ENCODE results near the gene MAPK12. TPM values are rescaled to one million over a fixed set of nuclear protein-coding genes. Genes with fewer than 3 reads are reported as not detected.

Gene MAPK12
- total and polyA plus RNA-seq, 2 experiments from 2014 or later = 20.7 to 28.7 TPM

DNA sequence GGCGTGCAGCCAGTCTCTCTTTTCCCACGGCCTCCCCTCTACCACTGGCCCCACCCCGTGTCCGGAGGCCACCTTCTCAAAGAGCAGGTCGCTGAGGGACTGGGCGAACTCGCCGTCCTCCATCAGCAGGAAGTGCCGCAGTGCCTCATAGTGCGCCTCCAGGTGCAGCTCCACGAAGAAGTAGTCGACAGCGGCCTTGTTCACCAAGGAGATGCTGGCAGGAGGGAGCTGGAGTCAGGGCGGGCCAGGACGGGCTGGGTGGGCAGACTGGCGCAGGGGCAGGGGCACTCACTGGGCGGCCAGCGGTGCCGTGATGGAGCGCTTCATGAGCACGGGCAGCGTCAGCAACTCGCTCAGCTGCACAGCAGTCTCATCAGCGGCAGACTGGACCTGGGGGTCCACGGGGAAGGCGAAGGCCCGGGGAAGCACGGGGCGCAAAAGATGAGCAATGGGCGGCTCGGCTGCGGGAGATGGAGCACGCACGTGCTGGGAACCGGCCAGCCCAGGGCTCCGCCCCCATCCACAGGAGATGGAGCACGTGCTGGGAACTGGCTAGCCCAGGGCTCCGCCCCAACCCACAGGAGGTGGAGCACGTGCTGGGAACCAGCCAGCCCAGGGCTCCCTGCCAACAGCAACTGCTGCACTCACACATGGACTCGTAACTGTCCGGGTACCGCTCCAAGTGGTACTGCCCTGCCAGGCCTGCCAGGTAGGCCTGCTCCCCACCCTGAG, 42.3 kb downstream of the MAPK12 start:
- Histone ChIP-seq H3K4me2 (ENCODE audit: unreplicated experiment) (no peak overlapping the region), H3K9me2 (ENCODE audit: insufficient read depth) (no peaks in the 10 kb centered on the region), H3K27me3 (replicated peaks; ENCODE audit: insufficient read depth) (no peaks in the 10 kb centered on the region), H2AFZ (no peak overlapping the region), H3K9ac (no peak overlapping the region), H3K27ac (no peak overlapping the region), H3K4me3 (no peak overlapping the region), H3K4me1 (ENCODE audit: insufficient read depth) (no peaks in the 10 kb centered on the region), H4K20me1 (ENCODE audit: insufficient read depth) (no peaks in the 10 kb centered on the region), H3K36me3 (ENCODE audit: low read depth) (no peaks in the 10 kb centered on the region), H3F3A (ENCODE audit: insufficient read depth) (no peaks in the 10 kb centered on the region), H3K9me3 (ENCODE audit: low read depth) (no peaks in the 10 kb centered on the region), H3K79me2 (ENCODE audit: insufficient read depth) (peaks cover 12% of the 10 kb centered on the region)
- TF ChIP-seq EZH2 (IDR thresholded peaks at IDR 0.05; ENCODE audit: insufficient read depth, poor library complexity, severe bottlenecking) (no peak), EZH2phosphoT487 (IDR thresholded peaks at IDR 0.05; ENCODE audit: insufficient read depth, low read depth) (no peak)
- in situ Hi-C loops (cut with MboI) = no loop called here
- 78 to 84% methylated on average over 31 to 40 of the region's 42 CpGs for WGBS, 2 experiments (ENCODE audit: low coverage in 1 of 2, low lambda C conversion rate in 2 of 2, missing lambda C conversion rate in 2 of 2)
- DNase-seq = peak; percentile 68

DNA sequence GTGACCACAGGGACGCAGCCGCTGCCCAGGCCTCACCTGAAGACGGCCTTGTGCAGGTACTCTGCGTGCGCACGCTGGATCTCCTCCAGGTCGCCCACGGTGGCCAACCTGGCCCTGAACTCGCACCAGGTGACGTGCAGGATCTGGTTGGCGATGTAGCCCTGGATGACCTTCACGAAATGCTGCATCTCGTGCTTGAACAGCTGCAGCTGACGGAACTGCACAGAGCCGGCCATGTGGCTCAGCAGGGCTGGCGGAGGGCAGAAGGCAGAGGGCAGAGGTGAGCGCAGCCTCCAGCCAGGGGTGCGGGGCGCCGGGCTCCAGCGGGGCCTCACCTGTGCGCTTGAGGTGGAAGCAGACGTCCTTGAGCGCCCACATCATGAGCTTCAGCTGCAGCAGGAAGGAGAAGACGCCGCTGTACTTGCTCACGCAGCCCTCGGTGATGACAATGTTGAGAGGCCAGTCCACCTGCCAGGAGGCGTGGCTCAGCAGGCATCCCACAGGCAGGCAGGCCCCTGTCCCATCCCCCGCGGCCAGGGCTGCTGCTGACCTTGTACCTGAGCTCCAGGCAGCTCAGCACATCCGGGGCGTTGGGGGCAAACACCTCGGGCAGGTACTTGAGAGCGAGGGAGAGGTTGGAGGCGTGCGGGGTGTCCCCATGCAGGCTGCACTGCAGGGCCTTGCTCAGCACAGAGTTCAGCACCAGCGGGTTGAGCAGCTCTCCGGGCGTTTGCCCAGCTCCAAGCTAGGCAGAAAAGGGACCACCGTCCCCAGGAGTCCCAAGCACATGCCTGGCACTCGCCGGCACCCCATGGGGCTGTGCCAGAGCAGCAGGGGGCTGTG, 43.1 kb downstream of the MAPK12 start:
- in situ Hi-C loops (cut with MboI) = no loop called here
- DNase-seq = no peak
- H3K36me3 ChIP-seq (ENCODE audit: low read depth) = no peaks in the 10 kb centered on the region
- no peaks in the 10 kb centered on the region for H4K20me1 ChIP-seq (ENCODE audit: insufficient read depth)
- no peak overlapping the region for H3K27ac ChIP-seq
- H3K27me3 ChIP-seq (replicated peaks; ENCODE audit: insufficient read depth) = no peaks in the 10 kb centered on the region
- no peak overlapping the region for H3K9ac ChIP-seq
- no peaks in the 10 kb centered on the region for H3K9me3 ChIP-seq (ENCODE audit: low read depth)
- TF ChIP-seq EZH2phosphoT487 (IDR thresholded peaks at IDR 0.05; ENCODE audit: insufficient read depth, low read depth) (no peak), EZH2 (IDR thresholded peaks at IDR 0.05; ENCODE audit: insufficient read depth, poor library complexity, severe bottlenecking) (no peak)
- H2AFZ ChIP-seq = no peak overlapping the region
- no peaks in the 10 kb centered on the region for H3F3A ChIP-seq (ENCODE audit: insufficient read depth)
- no peak overlapping the region for H3K4me3 ChIP-seq
- WGBS, 2 experiments (ENCODE audit: low coverage in 1 of 2, low lambda C conversion rate in 2 of 2, missing lambda C conversion rate in 2 of 2) = 90 to 93% methylated on average over 29 to 43 of the region's 43 CpGs
- H3K9me2 ChIP-seq (ENCODE audit: insufficient read depth) = no peaks in the 10 kb centered on the region
- no peak overlapping the region for H3K4me2 ChIP-seq (ENCODE audit: unreplicated experiment)
- H3K4me1 ChIP-seq (ENCODE audit: insufficient read depth) = no peaks in the 10 kb centered on the region
- peaks cover 20% of the 10 kb centered on the region for H3K79me2 ChIP-seq (ENCODE audit: insufficient read depth)

DNA sequence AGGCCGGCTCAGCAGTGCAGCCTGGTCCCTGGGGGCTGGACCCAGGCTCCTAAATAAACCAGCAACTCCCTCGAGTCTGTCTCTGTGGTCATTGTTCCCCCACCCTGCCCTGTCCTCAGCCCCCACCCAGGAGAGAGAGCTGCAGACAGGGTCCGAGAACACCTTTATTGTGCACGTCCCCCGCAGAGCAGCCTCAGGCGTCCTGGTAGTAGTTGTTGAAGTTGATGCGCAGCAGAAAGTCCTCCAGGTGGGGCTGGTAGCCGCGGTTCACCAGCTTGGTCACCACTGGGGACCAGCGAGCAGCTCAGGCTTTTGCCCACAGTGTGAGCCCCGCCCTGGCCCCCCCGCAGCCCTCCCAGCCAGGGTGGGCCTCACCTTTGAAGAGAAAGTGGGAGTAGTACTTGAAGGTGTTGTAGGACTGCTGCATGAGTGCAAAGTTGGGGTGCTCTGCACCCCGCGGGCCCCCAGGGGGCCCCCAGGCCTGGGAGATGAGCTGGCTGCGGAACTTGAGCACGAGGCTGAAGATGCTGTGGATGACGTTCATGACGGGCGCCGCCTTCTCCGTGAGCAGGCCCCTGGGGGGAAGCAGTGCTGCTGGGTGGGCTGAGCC, 43.8 kb downstream of the MAPK12 start:
- in situ Hi-C loops (cut with MboI) = no loop called here
- H3K4me1 ChIP-seq (ENCODE audit: insufficient read depth) = no peaks in the 10 kb centered on the region
- no peak overlapping the region for H3K4me3 ChIP-seq
- no peak for TF ChIP-seq EZH2 (IDR thresholded peaks at IDR 0.05; ENCODE audit: insufficient read depth, poor library complexity, severe bottlenecking)
- no peak for TF ChIP-seq EZH2phosphoT487 (IDR thresholded peaks at IDR 0.05; ENCODE audit: insufficient read depth, low read depth)
- H3K9ac ChIP-seq = no peak overlapping the region
- 88 to 89% methylated on average over 18 to 21 of the region's 21 CpGs for WGBS, 2 experiments (ENCODE audit: low coverage in 1 of 2, low lambda C conversion rate in 2 of 2, missing lambda C conversion rate in 2 of 2)
- H3K36me3 ChIP-seq (ENCODE audit: low read depth) = 0 out of 2 replicates have a peak, but pooled peaks cover 6% of the 10 kb centered on the region
- H2AFZ ChIP-seq = no peak overlapping the region
- DNase-seq = no peak
- no peaks in the 10 kb centered on the region for H3K27me3 ChIP-seq (replicated peaks; ENCODE audit: insufficient read depth)
- no peaks in the 10 kb centered on the region for H3F3A ChIP-seq (ENCODE audit: insufficient read depth)
- H3K79me2 ChIP-seq (ENCODE audit: insufficient read depth) = peaks cover 27% of the 10 kb centered on the region
- no peaks in the 10 kb centered on the region for H3K9me2 ChIP-seq (ENCODE audit: insufficient read depth)
- H3K27ac ChIP-seq = no peak overlapping the region
- H3K9me3 ChIP-seq (ENCODE audit: low read depth) = no peaks in the 10 kb centered on the region
- H4K20me1 ChIP-seq (ENCODE audit: insufficient read depth) = no peaks in the 10 kb centered on the region; the same call in 1 of the 2 replicates
- no peak overlapping the region for H3K4me2 ChIP-seq (ENCODE audit: unreplicated experiment)

Measured in GM23248 (cell line).